A549 (cell line): ENCODE measurements around the gene ABHD12. TPM values are rescaled to one million over a fixed set of nuclear protein-coding genes. Genes with fewer than 3 reads are reported as not detected.

Experiments
- ATAC-seq, 2 experiments: fragments of 200-7000 bp in 1 of 2; fragments of >200 bp in 1 of 2; cut with Nextera tagmentation in 1 of 2; cut with Tn5 transposase in 1 of 2; 3 replicates each; pipeline versions ENCODE4 v1.8.0 to v1.9.1; 2018 to 2020; ENCODE audit warnings: mild to moderate bottlenecking in 1 of 2, moderate library complexity in 1 of 2
- CTCF ChIA-PET: fragments of 300-600 bp; sonication (Branson Sonifier 250); formaldehyde crosslinking; extraction: SDS; loops from one replicate; lab custom pipeline; 2021; ENCODE audit warnings: antibody characterized with exemption, inconsistent platforms; lab: Yijun Ruan, JAX
- POLR2A ChIA-PET: fragments of 350-600 bp; formaldehyde crosslinking; extraction: SDS; loops from one replicate; lab custom pipeline; 2021; ENCODE audit warnings: antibody characterized with exemption, inconsistent platforms; lab: Yijun Ruan, JAX
- DNase-seq, 2 experiments: peaks; one replicate each; pipeline versions ENCODE4 v3.0.0 to v3.0.0-alpha.2; 2011 to 2016; ENCODE audit warnings: low read depth in 1 of 2, low spot score in 1 of 2
- FAIRE-seq: peaks from 2 replicates; lab custom pipeline; 2011; peaks lifted over from hg19 to GRCh38; lab: Jason Lieb, UNC
- H3K27ac ChIP-seq, 2 experiments: fragments of >200 bp; sonication (Bioruptor Twin); formaldehyde crosslinking; 3 replicates each; pipeline ENCODE4 v1.5.1; 2016 to 2017
- H3K4me1 ChIP-seq: fragments of >200 bp; sonication (Bioruptor Twin); formaldehyde crosslinking; 3 replicates; pipeline ENCODE4 v1.6.1; 2016
- H3K4me2 ChIP-seq: fragments of >200 bp; sonication (Bioruptor Twin); formaldehyde crosslinking; 3 replicates; pipeline ENCODE4 v1.6.1; 2016
- H3K4me3 ChIP-seq: fragments of >200 bp; sonication (Bioruptor Twin); formaldehyde crosslinking; 3 replicates; pipeline ENCODE4 v1.5.1; 2016
- H3K9me3 ChIP-seq: fragments of >200 bp; sonication (Bioruptor Twin); formaldehyde crosslinking; 3 replicates; pipeline ENCODE4 v1.6.1; 2016
- BHLHE40 ChIP-seq: IDR thresholded peaks from 2 replicates; pipeline ENCODE4 v1.6.1; 2012; ENCODE audit warnings: low read depth, low read length, inconsistent platforms
- CHD2 ChIP-seq: fragments of 150-350 bp; IDR thresholded peaks from 2 replicates; pipeline ENCODE4 v1.6.1; 2014; ENCODE audit warnings: low read length; ENCODE audit not compliant: partially characterized antibody
- EHF ChIP-seq: fragments of 250-450 bp; sonication (Bioruptor Pico); IDR thresholded peaks from 2 replicates; pipeline ENCODE4 v1.5.0; 2020; ENCODE audit warnings: mild to moderate bottlenecking
- EP300 ChIP-seq, 2 experiments: fragments of >200 bp; sonication (Bioruptor Twin); formaldehyde crosslinking; IDR thresholded peaks; 2 replicates in 1 of 2; 3 replicates in 1 of 2; pipeline ENCODE4 v1.6.1; 2016 to 2017
- FOXS1 ChIP-seq: fragments of 250-450 bp; sonication (Bioruptor Pico); IDR thresholded peaks from 2 replicates; pipeline ENCODE4 v1.5.0; 2020; ENCODE audit warnings: mild to moderate bottlenecking, moderate library complexity
- GATA3 ChIP-seq: IDR thresholded peaks from 2 replicates; pipeline ENCODE4 v1.6.1; 2012; ENCODE audit warnings: borderline replicate concordance
- HOXB5 ChIP-seq: fragments of 250-450 bp; sonication (Bioruptor Pico); IDR thresholded peaks from 2 replicates; pipeline ENCODE4 v1.5.0; 2020; ENCODE audit warnings: mild to moderate bottlenecking, moderate library complexity
- JUNB ChIP-seq: fragments of >200 bp; sonication (Bioruptor Twin); formaldehyde crosslinking; IDR thresholded peaks from 2 replicates; pipeline ENCODE4 v1.6.1; 2016
- KDM5A ChIP-seq: fragments of 200-600 bp; sonication (generic); IDR thresholded peaks from 2 replicates; pipeline ENCODE4 v1.6.1; 2016; ENCODE audit warnings: antibody characterized with exemption, mild to moderate bottlenecking
- MAFK ChIP-seq: fragments of 450-650 bp; IDR thresholded peaks from 2 replicates; pipeline ENCODE4 v1.6.1; 2014; ENCODE audit not compliant: partially characterized antibody
- MAZ ChIP-seq: fragments of 150-350 bp; IDR thresholded peaks from 2 replicates; pipeline ENCODE4 v1.6.1; 2014; ENCODE audit warnings: antibody characterized with exemption, low read depth, low read length, borderline replicate concordance
- MYC ChIP-seq: IDR thresholded peaks from 2 replicates; pipeline ENCODE4 v1.6.1; 2012; ENCODE audit warnings: mild to moderate bottlenecking, inconsistent platforms, low read length, improper control_type of control experiment, borderline replicate concordance
- NPAS2 ChIP-seq: fragments of 250-450 bp; sonication (Bioruptor Pico); IDR thresholded peaks from 2 replicates; pipeline ENCODE4 v1.8.0; 2022; ENCODE audit warnings: mild to moderate bottlenecking, moderate library complexity, borderline replicate concordance
- NR3C1 ChIP-seq: fragments of >200 bp; sonication (Bioruptor Twin); formaldehyde crosslinking; IDR thresholded peaks from 3 replicates; pipeline ENCODE4 v1.6.1; 2017
- POLR2A ChIP-seq: IDR thresholded peaks from 2 replicates; pipeline ENCODE4 v1.6.1; 2012; ENCODE audit warnings: mild to moderate bottlenecking, low read length
- POLR2AphosphoS2 ChIP-seq: conservative IDR thresholded peaks from 2 replicates; pipeline ENCODE4 v1.6.1; 2012; ENCODE audit warnings: low read length, improper control_type of control experiment, inconsistent platforms
- RCOR1 ChIP-seq: fragments of 150-350 bp; IDR thresholded peaks from 2 replicates; pipeline ENCODE4 v1.6.1; 2014; ENCODE audit warnings: antibody characterized with exemption, low read length, low read depth
- ZC3H11A ChIP-seq: fragments of 450-650 bp; IDR thresholded peaks from 2 replicates; pipeline ENCODE4 v1.6.1; 2014; ENCODE audit warnings: antibody characterized with exemption, mild to moderate bottlenecking
- ZFP36 ChIP-seq: fragments of 450-650 bp; IDR thresholded peaks from 2 replicates; pipeline ENCODE4 v1.6.1; 2014; ENCODE audit warnings: borderline replicate concordance; ENCODE audit not compliant: partially characterized antibody
- ZSCAN20 ChIP-seq: fragments of 250-450 bp; sonication (Bioruptor Pico); IDR thresholded peaks from 2 replicates; pipeline ENCODE4 v1.8.0; 2022; ENCODE audit warnings: mild to moderate bottlenecking, moderate library complexity
- WGBS: methylation state at CpG from one replicate; pipeline ENCODE4 v1.1.6; 2017; ENCODE audit errors: missing lambda C conversion rate; 5-methylcytosine and 5-hydroxymethylcytosine counted together
- polyA plus RNA-seq, 4 experiments: library from polyadenylated mRNA; depleted of rRNA in 3 of 4; stranded (reverse); fragments of >200 nt; fragmentation: RNase III in 1 of 4; extraction: RNeasy Plus Mini Kit Qiagen cat#74134 plus additional on column Dnase treatment in 1 of 4; gene quantifications; 2 replicates in 3 of 4; 3 replicates in 1 of 4; pipeline ENCODE4 v1.2.3, GENCODE V29; 2011 to 2017
- TF ChIP-seq, protein P1 (sequence below): fragments of 250-450 bp; sonication (Bioruptor Pico); IDR thresholded peaks from 2 replicates; pipeline ENCODE4 v1.5.0; 2020; ENCODE audit warnings: low read depth, mild to moderate bottlenecking, moderate library complexity
- TF ChIP-seq, protein P2 (sequence below): fragments of 250-450 bp; sonication (Bioruptor Pico); IDR thresholded peaks from 2 replicates; pipeline ENCODE4 v1.5.0; 2021; ENCODE audit warnings: mild to moderate bottlenecking, moderate library complexity, borderline replicate concordance
- TF ChIP-seq, protein P3 (sequence below): fragments of 200-600 bp; sonication (generic); IDR thresholded peaks from 2 replicates; pipeline ENCODE4 v1.6.1; 2016; ENCODE audit warnings: antibody characterized with exemption, mild to moderate bottlenecking, moderate library complexity
- TF ChIP-seq, protein P4 (sequence below): fragments of 150-350 bp; IDR thresholded peaks from 2 replicates; pipeline ENCODE4 v1.6.1; 2014; ENCODE audit warnings: low read depth, mild to moderate bottlenecking, low read length

The ABHD12 gene
- polyA plus RNA-seq, 2 of the 4 experiments (the other 2 are of a cell fraction) = 54.3 to 101 TPM

DNA sequence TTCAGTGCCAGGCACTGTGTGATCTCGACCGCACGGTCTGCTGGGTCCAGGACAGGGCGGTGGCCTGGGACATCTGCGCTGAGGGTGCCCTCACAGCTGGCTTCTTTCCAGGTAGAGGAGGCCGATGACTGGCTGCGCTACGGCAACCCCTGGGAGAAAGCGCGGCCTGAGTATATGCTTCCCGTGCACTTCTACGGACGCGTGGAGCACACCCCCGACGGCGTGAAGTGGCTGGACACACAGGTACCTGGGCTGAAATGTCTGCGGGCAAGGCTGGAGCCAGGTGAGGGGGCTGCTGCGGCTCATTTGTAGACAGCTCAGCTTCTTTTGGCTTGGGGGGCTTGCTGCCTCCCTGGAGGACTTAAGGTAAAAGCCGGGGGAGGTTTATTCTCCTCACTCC lies 116.2 kb downstream of the ABHD12 start:
- H3K4me1 ChIP-seq = no peaks in the 10 kb centered on the region; the same call in 2 of the 3 replicates
- DNase-seq (no peak), FAIRE-seq (no peak), ATAC-seq (no peak)
- ChIA-PET CTCF (interaction anchor here (0.8 to 4.1 kb wide), 6 partner anchors 13 to 280 kb away, joined by 4 to 19 read pairs (median 6); partner anchors contain the start of gene PYGB), POLR2A (no interaction called here)
- no peaks in the 10 kb centered on the region for H3K9me3 ChIP-seq
- no peak for TF ChIP-seq NPAS2 (CRISPR knock-in tag)
- no peak for TF ChIP-seq POLR2A
- no peak for TF ChIP-seq EHF (CRISPR knock-in tag)
- TF ChIP-seq, protein P1, sequence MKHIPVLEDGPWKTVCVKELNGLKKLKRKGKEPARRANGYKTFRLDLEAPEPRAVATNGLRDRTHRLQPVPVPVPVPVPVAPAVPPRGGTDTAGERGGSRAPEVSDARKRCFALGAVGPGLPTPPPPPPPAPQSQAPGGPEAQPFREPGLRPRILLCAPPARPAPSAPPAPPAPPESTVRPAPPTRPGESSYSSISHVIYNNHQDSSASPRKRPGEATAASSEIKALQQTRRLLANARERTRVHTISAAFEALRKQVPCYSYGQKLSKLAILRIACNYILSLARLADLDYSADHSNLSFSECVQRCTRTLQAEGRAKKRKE = no peak
- TF ChIP-seq RCOR1 = no peak
- TF ChIP-seq, protein P2, sequence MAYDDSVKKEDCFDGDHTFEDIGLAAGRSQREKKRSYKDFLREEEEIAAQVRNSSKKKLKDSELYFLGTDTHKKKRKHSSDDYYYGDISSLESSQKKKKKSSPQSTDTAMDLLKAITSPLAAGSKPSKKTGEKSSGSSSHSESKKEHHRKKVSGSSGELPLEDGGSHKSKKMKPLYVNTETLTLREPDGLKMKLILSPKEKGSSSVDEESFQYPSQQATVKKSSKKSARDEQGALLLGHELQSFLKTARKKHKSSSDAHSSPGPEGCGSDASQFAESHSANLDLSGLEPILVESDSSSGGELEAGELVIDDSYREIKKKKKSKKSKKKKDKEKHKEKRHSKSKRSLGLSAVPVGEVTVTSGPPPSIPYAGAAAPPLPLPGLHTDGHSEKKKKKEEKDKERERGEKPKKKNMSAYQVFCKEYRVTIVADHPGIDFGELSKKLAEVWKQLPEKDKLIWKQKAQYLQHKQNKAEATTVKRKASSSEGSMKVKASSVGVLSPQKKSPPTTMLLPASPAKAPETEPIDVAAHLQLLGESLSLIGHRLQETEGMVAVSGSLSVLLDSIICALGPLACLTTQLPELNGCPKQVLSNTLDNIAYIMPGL (CRISPR knock-in tag) = no peak
- no peak for TF ChIP-seq CHD2
- no peak for TF ChIP-seq ZC3H11A
- no peak for TF ChIP-seq BHLHE40
- no peak for TF ChIP-seq MAFK
- TF ChIP-seq GATA3 = no peak
- no peak for TF ChIP-seq HOXB5
- H3K27ac ChIP-seq = no peak overlapping the region
- 92% methylated on average over 20 of the region's 20 CpGs for WGBS
- no peak overlapping the region for H3K4me2 ChIP-seq
- H3K4me3 ChIP-seq = no peak overlapping the region

DNA sequence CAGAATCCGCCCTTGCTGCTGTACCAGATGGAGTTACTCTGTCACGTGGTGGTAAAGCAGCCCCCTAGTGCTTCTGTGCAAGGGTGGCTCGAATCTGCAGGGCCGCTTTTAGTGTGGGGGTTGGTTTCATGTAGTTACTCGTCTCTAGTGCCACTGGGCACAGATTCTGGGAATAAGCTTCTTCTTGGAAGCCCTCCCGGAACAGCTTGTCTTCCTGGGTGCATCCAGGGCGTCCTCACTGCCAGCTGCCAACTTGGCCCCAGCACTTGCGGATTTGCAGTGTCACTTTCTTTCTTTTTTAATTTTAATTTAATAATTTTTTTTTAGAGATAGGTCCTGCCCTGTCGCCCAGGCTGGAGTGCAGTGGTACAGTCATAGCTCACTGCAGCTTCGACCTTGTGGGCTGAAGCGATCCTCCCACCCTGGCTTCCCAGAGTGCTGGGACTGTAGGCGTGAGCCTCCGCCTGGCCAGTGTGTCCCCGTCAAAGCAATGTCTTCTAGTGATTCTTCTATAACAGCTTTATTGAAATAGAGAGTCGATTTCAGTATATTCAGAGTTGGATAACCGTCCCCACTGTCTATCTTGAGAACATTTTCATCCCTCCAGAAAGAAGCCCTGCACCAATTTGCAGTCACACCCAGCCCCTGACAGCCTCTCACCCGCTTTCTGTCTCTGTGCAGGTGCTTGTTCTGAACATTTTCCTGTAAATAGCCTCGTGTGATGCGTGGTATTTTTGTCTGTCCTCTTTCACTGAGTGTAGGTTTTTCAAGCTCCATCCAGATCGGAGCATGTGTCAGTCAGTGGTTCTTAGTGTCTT lies 116.9 kb downstream of the ABHD12 start:
- DNase-seq (no peak), FAIRE-seq (no peak), ATAC-seq (no peak)
- no peak for TF ChIP-seq MAZ
- H3K9me3 ChIP-seq = no peaks in the 10 kb centered on the region
- no peak overlapping the region for H3K4me3 ChIP-seq
- CTCF ChIA-PET = interaction anchor here (1.3 to 4.1 kb wide), 5 partner anchors 10 to 279 kb away, joined by 5 to 19 read pairs (median 8); no protein-coding TSS in a partner anchor
- 91% methylated on average over 20 of the region's 20 CpGs for WGBS
- POLR2A ChIA-PET = no interaction called here
- no peaks in the 10 kb centered on the region; the same call in 2 of the 3 replicates for H3K4me1 ChIP-seq
- H3K4me2 ChIP-seq = no peak overlapping the region
- H3K27ac ChIP-seq = no peak overlapping the region; a peak in 1 of 6 replicates

DNA sequence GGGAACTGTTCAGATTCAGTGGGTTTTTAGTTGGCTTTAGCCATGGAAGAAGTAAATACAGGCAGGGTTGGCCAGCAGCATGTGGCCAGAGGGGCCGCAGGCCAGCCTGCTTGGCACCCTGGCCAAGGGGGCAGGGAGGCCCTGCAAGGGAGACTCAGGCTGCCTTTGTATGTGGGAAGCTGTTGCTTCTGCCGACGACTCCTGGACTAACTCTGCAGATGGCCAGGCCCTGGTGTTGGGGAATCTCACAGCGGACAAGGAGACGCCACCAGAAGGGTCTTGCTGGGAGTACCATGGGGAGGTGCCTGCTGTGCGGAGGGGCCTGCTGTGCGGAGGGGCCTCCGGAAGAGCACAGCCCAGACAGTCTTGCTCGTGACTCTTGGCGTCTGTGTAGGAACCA lies 117.6 kb downstream of the ABHD12 start:
- POLR2A ChIA-PET = no interaction called here
- no peak overlapping the region for H3K4me3 ChIP-seq
- DNase-seq = no peak
- H3K4me2 ChIP-seq = no peak overlapping the region
- no peak for ATAC-seq
- H3K4me1 ChIP-seq = no peaks in the 10 kb centered on the region; the same call in 2 of the 3 replicates
- CTCF ChIA-PET = interaction anchor here (1.5 to 4.1 kb wide), 4 partner anchors 10 to 279 kb away, joined by 5 to 19 read pairs (median 13); no protein-coding TSS in a partner anchor
- no peak overlapping the region for H3K27ac ChIP-seq
- 97% methylated on average over 10 of the region's 10 CpGs for WGBS
- H3K9me3 ChIP-seq = no peaks in the 10 kb centered on the region
- FAIRE-seq = no peak
- TF ChIP-seq CHD2 (no peak), NR3C1 (no peak), EP300 (IDR thresholded peaks at IDR 0.05) (no peak), FOXS1 (CRISPR knock-in tag) (no peak), KDM5A (no peak), MYC (no peak), ZFP36 (no peak), ZSCAN20 (CRISPR knock-in tag) (no peak), JUNB (no peak), EHF (CRISPR knock-in tag) (no peak), POLR2AphosphoS2 (no peak)
- TF ChIP-seq, protein P1 = no peak
- TF ChIP-seq, protein P3, sequence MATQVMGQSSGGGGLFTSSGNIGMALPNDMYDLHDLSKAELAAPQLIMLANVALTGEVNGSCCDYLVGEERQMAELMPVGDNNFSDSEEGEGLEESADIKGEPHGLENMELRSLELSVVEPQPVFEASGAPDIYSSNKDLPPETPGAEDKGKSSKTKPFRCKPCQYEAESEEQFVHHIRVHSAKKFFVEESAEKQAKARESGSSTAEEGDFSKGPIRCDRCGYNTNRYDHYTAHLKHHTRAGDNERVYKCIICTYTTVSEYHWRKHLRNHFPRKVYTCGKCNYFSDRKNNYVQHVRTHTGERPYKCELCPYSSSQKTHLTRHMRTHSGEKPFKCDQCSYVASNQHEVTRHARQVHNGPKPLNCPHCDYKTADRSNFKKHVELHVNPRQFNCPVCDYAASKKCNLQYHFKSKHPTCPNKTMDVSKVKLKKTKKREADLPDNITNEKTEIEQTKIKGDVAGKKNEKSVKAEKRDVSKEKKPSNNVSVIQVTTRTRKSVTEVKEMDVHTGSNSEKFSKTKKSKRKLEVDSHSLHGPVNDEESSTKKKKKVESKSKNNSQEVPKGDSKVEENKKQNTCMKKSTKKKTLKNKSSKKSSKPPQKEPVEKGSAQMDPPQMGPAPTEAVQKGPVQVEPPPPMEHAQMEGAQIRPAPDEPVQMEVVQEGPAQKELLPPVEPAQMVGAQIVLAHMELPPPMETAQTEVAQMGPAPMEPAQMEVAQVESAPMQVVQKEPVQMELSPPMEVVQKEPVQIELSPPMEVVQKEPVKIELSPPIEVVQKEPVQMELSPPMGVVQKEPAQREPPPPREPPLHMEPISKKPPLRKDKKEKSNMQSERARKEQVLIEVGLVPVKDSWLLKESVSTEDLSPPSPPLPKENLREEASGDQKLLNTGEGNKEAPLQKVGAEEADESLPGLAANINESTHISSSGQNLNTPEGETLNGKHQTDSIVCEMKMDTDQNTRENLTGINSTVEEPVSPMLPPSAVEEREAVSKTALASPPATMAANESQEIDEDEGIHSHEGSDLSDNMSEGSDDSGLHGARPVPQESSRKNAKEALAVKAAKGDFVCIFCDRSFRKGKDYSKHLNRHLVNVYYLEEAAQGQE = no peak
- TF ChIP-seq, protein P4, sequence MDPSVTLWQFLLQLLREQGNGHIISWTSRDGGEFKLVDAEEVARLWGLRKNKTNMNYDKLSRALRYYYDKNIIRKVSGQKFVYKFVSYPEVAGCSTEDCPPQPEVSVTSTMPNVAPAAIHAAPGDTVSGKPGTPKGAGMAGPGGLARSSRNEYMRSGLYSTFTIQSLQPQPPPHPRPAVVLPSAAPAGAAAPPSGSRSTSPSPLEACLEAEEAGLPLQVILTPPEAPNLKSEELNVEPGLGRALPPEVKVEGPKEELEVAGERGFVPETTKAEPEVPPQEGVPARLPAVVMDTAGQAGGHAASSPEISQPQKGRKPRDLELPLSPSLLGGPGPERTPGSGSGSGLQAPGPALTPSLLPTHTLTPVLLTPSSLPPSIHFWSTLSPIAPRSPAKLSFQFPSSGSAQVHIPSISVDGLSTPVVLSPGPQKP = no peak
